Fibroblast of lung (primary cell): Measurements from ENCODE around the gene MRPS10.

ENCODE experiments used
- EZH2 ChIP-seq: IDR thresholded peaks from 2 replicates; pipeline ENCODE4 v1.5.1; 2012; ENCODE audit warnings: low read length, control low read depth, mild to moderate bottlenecking; ENCODE audit errors: missing control alignments
- TF ChIP-seq, protein P1 (sequence below), 2 donors: IDR thresholded peaks in 1 of 2; conservative IDR thresholded peaks in 1 of 2; 1 replicate in 1 of 2; 2 replicates in 1 of 2; pipeline ENCODE4 v1.5.1; 2011 to 2012; ENCODE audit warnings: low read length in 2 of 2, control low read depth in 1 of 2, inconsistent platforms in 1 of 2, low read depth in 1 of 2, mild to moderate bottlenecking in 1 of 2

DNA sequence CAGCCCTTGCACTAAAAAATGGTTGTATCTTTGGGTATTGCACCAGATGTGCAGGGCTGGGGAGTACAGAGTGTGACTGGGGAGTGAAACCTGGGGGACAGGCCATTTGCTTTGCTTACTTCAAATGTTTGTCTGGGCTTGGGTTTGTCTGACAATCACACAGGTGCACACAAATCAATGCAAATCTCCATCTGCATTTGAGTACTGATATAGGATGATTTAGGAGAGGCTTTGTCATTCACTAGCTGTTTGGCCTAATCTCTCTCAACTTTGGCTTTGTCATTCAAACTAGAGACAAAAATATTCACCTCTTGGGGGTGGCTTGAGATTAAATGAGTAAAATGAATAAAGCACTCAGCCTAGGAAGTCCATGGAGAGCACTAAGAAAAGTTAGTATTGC lies 40.7 kb downstream of the MRPS10 start:
- TF ChIP-seq, protein P1, sequence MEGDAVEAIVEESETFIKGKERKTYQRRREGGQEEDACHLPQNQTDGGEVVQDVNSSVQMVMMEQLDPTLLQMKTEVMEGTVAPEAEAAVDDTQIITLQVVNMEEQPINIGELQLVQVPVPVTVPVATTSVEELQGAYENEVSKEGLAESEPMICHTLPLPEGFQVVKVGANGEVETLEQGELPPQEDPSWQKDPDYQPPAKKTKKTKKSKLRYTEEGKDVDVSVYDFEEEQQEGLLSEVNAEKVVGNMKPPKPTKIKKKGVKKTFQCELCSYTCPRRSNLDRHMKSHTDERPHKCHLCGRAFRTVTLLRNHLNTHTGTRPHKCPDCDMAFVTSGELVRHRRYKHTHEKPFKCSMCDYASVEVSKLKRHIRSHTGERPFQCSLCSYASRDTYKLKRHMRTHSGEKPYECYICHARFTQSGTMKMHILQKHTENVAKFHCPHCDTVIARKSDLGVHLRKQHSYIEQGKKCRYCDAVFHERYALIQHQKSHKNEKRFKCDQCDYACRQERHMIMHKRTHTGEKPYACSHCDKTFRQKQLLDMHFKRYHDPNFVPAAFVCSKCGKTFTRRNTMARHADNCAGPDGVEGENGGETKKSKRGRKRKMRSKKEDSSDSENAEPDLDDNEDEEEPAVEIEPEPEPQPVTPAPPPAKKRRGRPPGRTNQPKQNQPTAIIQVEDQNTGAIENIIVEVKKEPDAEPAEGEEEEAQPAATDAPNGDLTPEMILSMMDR (conservative IDR thresholded peaks at IDR 0.05 in 1 of 2, IDR thresholded peaks at IDR 0.05 in 1 of 2; ENCODE audit: low read depth in 1 of 2, low read length in 2 of 2): no peak
- TF ChIP-seq EZH2: no peak
